HCT116 (cell line): ENCODE results near the gene EIF3I. TPM values are rescaled to one million over a fixed set of nuclear protein-coding genes. Genes with fewer than 3 reads are reported as not detected.
A peak's percentile ranks its signal among the peaks of the same experiment; 100 is the strongest.

Source experiments
- ATAC-seq: fragments of 200-7000 bp; cut with Tn5 transposase; 2 replicates; pipeline ENCODE4 v1.9.1; 2020; ENCODE audit warnings: mild to moderate bottlenecking, moderate library complexity
- BruUV-seq: library from RNA; stranded (reverse); fragments of 400-500 nt; replicated peaks from 2 replicates; lab custom pipeline; 2021; lab: Mats Ljungman, UMichigan
- CTCF ChIA-PET: fragments of 300-600 bp; sonication (Branson Sonifier 250); formaldehyde crosslinking; loops from one replicate; lab custom pipeline; 2021; ENCODE audit warnings: antibody characterized with exemption; lab: Charles Lee
- POLR2A ChIA-PET: fragments of 300-600, 350-600 bp; sonication (Branson Sonifier 250); formaldehyde crosslinking; loops from one replicate; lab custom pipeline; 2021; ENCODE audit warnings: antibody characterized with exemption; lab: Charles Lee
- RAD21 ChIA-PET, 2 experiments: fragments of 300-600 bp; sonication (Branson Sonifier 250); formaldehyde crosslinking; loops; one replicate each; lab custom pipeline; 2023; ENCODE audit warnings: low total read pairs in 2 of 2; ENCODE audit not compliant: uncharacterized antibody in 2 of 2, unreplicated experiment in 2 of 2, low non-redundant PET in 1 of 2; lab: Charles Lee
- DNase-seq: peaks from one replicate; pipeline ENCODE4 v3.0.0-alpha.2; 2010; ENCODE audit warnings: low read depth, low spot score
- H2AFZ ChIP-seq: fragments of 200-600 bp; shearing (Covaris generic), sonication (generic); 2 replicates; pipeline ENCODE4 v1.6.1; 2017; ENCODE audit warnings: low read depth, mixed run types, mixed read lengths, antibody characterized with exemption, low read length; ENCODE audit not compliant: poor library complexity, severe bottlenecking
- H3K27ac ChIP-seq: 2 replicates; pipeline ENCODE4 v1.5.1; 2012; ENCODE audit warnings: low read depth, low read length
- H3K27me3 ChIP-seq: fragments of 200-600 bp; sonication (generic); 2 replicates; pipeline ENCODE4 v1.6.1; 2016; ENCODE audit warnings: mixed run types, low read length, mixed read lengths; ENCODE audit not compliant: insufficient read depth
- H3K36me3 ChIP-seq, 2 experiments: fragments of 200-500 bp in 1 of 2; fragments of 200-600 bp in 1 of 2; sonication (Bioruptor generic) in 1 of 2; sonication (generic) in 1 of 2; 2 replicates each; pipeline versions ENCODE4 v1.5.1 to v1.6.1; 2014 to 2016; ENCODE audit warnings: low read length in 2 of 2, inconsistent platforms in 1 of 2, mixed read lengths in 1 of 2, mixed run types in 1 of 2; ENCODE audit not compliant: insufficient read depth in 2 of 2, control insufficient read depth in 1 of 2
- H3K4me1 ChIP-seq, 2 experiments: fragments of 200-600 bp in 1 of 2; sonication (generic) in 1 of 2; 2 replicates each; pipeline versions ENCODE4 v1.5.1 to v1.6.1; 2012 to 2017; ENCODE audit warnings: low read length in 2 of 2, inconsistent platforms in 1 of 2, mild to moderate bottlenecking in 1 of 2, mixed read lengths in 1 of 2, mixed run types in 1 of 2, moderate library complexity in 1 of 2; ENCODE audit not compliant: insufficient read depth in 2 of 2, control insufficient read depth in 1 of 2
- H3K4me2 ChIP-seq: fragments of 200-600 bp; sonication (generic); 2 replicates; pipeline ENCODE4 v1.6.1; 2017; ENCODE audit warnings: mixed run types, low read length, mixed read lengths
- H3K4me3 ChIP-seq, 2 experiments: fragments of 200-600 bp in 1 of 2; sonication (generic) in 1 of 2; replicated peaks in 1 of 2; 2 replicates each; pipeline ENCODE4 v1.5.1; 2011 to 2016; ENCODE audit warnings: low read length in 2 of 2, control low read depth in 1 of 2, low read depth in 1 of 2, mild to moderate bottlenecking in 1 of 2, mixed read lengths in 1 of 2, mixed run types in 1 of 2
- H3K79me2 ChIP-seq: fragments of 200-600 bp; sonication (generic); 2 replicates; pipeline ENCODE4 v1.6.1; 2017; ENCODE audit warnings: mild to moderate bottlenecking, mixed run types, low read length, moderate library complexity, mixed read lengths; ENCODE audit not compliant: insufficient read depth
- H3K9ac ChIP-seq: fragments of 200-600 bp; sonication (generic); 2 replicates; pipeline ENCODE4 v1.6.1; 2016; ENCODE audit warnings: low read length, mixed read lengths
- H3K9me2 ChIP-seq: fragments of 200-600 bp; sonication (generic), shearing (Covaris generic); 2 replicates; pipeline ENCODE4 v1.6.1; 2017; ENCODE audit warnings: mixed run types, mild to moderate bottlenecking, moderate library complexity; ENCODE audit not compliant: insufficient read depth
- H3K9me3 ChIP-seq, 2 experiments: fragments of 200-500 bp in 1 of 2; fragments of 200-600 bp in 1 of 2; sonication (Bioruptor generic) in 1 of 2; sonication (generic) in 1 of 2; 2 replicates each; pipeline ENCODE4 v1.6.1; 2014 to 2017; ENCODE audit warnings: low read length in 2 of 2, mixed read lengths in 2 of 2, inconsistent platforms in 1 of 2, low read depth in 1 of 2, mild to moderate bottlenecking in 1 of 2, mixed run types in 1 of 2, moderate library complexity in 1 of 2; ENCODE audit not compliant: control insufficient read depth in 1 of 2, insufficient read depth in 1 of 2
- H4K20me1 ChIP-seq: fragments of 200-600 bp; sonication (generic), shearing (Covaris generic); 2 replicates; pipeline ENCODE4 v1.6.1; 2017; ENCODE audit warnings: mixed run types, mild to moderate bottlenecking, moderate library complexity; ENCODE audit not compliant: insufficient read depth
- CBX3 ChIP-seq: IDR thresholded peaks from 2 replicates; pipeline ENCODE4 v1.6.1; 2012; ENCODE audit warnings: low read depth
- CTCF ChIP-seq, 3 experiments: fragments of 200-600 bp in 1 of 3; sonication (generic) in 1 of 3; IDR thresholded peaks in 2 of 3; conservative IDR thresholded peaks in 1 of 3; 2 replicates each; pipeline ENCODE4 v1.5.1; 2012 to 2017; ENCODE audit warnings: low read depth in 2 of 3, low read length in 2 of 3, antibody characterized with exemption in 1 of 3, borderline replicate concordance in 1 of 3, control low read depth in 1 of 3, mild to moderate bottlenecking in 1 of 3, mixed read lengths in 1 of 3, mixed run types in 1 of 3, moderate library complexity in 1 of 3; ENCODE audit not compliant: insufficient read depth in 1 of 3
- ELF1 ChIP-seq: IDR thresholded peaks from 2 replicates; pipeline ENCODE4 v1.6.1; 2012; ENCODE audit warnings: low read depth, borderline replicate concordance
- EZH2 ChIP-seq: fragments of 200-600 bp; sonication (generic); IDR thresholded peaks from 2 replicates; pipeline ENCODE4 v1.6.1; 2017; ENCODE audit warnings: antibody characterized with exemption, mixed run types
- FOSL1 ChIP-seq: IDR thresholded peaks from 2 replicates; pipeline ENCODE4 v1.6.1; 2012; ENCODE audit warnings: low read depth
- RAD21 ChIP-seq: IDR thresholded peaks from 2 replicates; pipeline ENCODE4 v1.6.1; 2012; ENCODE audit warnings: low read depth, mild to moderate bottlenecking
- YY1 ChIP-seq: IDR thresholded peaks from 2 replicates; pipeline ENCODE4 v1.6.1; 2011; ENCODE audit warnings: low read length, low read depth, moderate library complexity, mild to moderate bottlenecking; ENCODE audit not compliant: insufficient replicate concordance; ENCODE audit errors: extremely low read depth
- ZFX ChIP-seq: fragments of 450-650 bp; IDR thresholded peaks from 2 replicates; pipeline ENCODE4 v1.6.1; 2017
- ZNF274 ChIP-seq: fragments of 200-500 bp; sonication (Bioruptor generic); IDR thresholded peaks from 2 replicates; pipeline ENCODE4 v1.6.1; 2014; ENCODE audit warnings: mild to moderate bottlenecking, low read depth, low read length, inconsistent platforms
- intact Hi-C: fragments of 100-400 bp; cut with micrococcal nuclease; formaldehyde crosslinking; loops from 2 replicates; pipeline ENCODE4 v1.10.0; 2022
- total RNA-seq: library from RNA; stranded (reverse); gene quantifications from one replicate; pipeline ENCODE4 v1.2.1, GENCODE V29; 2021; ENCODE audit not compliant: unreplicated experiment
- TF ChIP-seq, protein P1 (sequence below): IDR thresholded peaks from 2 replicates; pipeline ENCODE4 v1.6.1; 2012
- TF ChIP-seq, protein P2 (sequence below): IDR thresholded peaks from 2 replicates; pipeline ENCODE4 v1.6.1; 2012; ENCODE audit warnings: low read depth

EIF3I gene
- total RNA-seq, 1 experiment from 2014 or later: 323 TPM

DNA sequence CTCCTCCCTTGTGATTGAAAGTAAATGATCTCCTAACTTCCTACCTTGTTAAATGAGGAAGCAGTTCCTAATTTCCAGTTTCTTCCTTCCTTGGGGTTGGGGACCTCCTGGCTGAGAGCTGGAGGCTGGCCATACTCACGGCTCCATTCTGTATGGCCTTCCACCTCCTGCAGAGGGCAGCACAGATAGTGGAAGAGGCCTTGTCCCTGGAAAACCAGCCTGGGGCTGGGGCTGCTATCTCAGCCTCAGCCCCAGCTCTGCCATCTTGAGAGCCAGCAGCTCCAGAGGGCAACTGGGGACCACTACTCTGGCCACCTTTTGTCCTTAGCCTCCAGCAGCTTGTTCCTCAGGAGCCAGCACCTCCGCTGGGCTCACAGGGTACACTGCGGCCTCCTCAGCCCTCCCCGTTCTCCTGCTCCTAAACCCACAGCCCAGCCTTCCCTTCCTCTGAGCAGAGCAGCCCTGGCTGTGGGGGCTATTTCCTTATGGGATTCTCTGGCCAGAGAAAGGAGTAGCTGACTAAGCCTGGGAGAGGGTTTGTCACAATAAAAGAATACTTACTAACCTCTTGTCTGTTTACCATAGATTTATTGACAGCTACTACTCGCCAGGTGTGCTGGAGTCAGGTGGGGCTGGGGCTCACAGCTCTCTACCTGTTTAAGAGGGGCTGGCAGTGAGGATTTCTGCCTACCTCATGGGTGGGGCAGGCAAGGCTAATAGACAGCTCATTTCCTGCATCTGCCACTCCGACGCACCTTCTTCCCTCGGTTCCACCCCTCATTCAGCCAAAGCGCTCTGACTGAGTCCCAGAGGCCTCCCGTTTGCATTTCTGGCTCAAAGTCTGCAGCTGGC, 6.4 kb upstream of the EIF3I start:
- Histone ChIP-seq H3K27ac (no peak overlapping the region), H3K79me2 (no peaks in the 10 kb centered on the region), H3K4me1 (peaks cover 3 to 16% of the 10 kb centered on the region in 2 experiments; a peak in 3 of 4 replicates), H3K4me3 (no peak overlapping the region), H3K9me2 (no peaks in the 10 kb centered on the region), H3K36me3 (peaks cover 2 to 4% of the 10 kb centered on the region in 2 experiments; a peak in 1 of 4 replicates), H3K4me2 (no peak overlapping the region), H3K9ac (no peak overlapping the region), H4K20me1 (no peaks in the 10 kb centered on the region), H3K9me3 (no peaks in the 10 kb centered on the region), H3K27me3 (no peaks in the 10 kb centered on the region), H2AFZ (no peak overlapping the region)
- ChIA-PET POLR2A (interaction anchor here (1.7 kb wide), 1 partner anchor 120 kb away, joined by 5 read pairs; the partner anchor contains the start of gene MARCKSL1), CTCF (interaction anchor here (0.7 to 1.6 kb wide), 12 partner anchors 9 to 178 kb away, joined by 3 to 12 read pairs (median 4); partner anchors contain the start of genes BSDC1, CCDC28B and IQCC), RAD21 (interaction anchor here (0.6 to 1.4 kb wide), 6 partner anchors 23 to 178 kb away, joined by 3 to 4 read pairs (median 4); partner anchors contain the start of genes BSDC1 (in 1 of the 2) and MARCKSL1 (in 1 of the 2))
- DNase-seq: peak; percentile 32
- BruUV-seq: no TSS peak
- peak; percentile 94 for ATAC-seq
- intact Hi-C loops: loop anchor here (1.0 to 5.0 kb wide), 3 partner anchors 76 to 199 kb away; partner anchors contain the start of gene HDAC1
- TF ChIP-seq, protein P1, sequence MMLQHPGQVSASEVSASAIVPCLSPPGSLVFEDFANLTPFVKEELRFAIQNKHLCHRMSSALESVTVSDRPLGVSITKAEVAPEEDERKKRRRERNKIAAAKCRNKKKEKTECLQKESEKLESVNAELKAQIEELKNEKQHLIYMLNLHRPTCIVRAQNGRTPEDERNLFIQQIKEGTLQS: no peak
- TF ChIP-seq CTCF (IDR thresholded peaks at IDR 0.05 in 2 of 3, conservative IDR thresholded peaks at IDR 0.05 in 1 of 3; ENCODE audit: borderline replicate concordance in 1 of 3, insufficient read depth in 1 of 3, low read depth in 2 of 3, low read length in 2 of 3) (peak; percentile 76 to 92 (median 90); a peak in 5 of 6 replicates), ZFX (no peak), CBX3 (no peak), ZNF274 (no peak), RAD21 (peak; percentile 86), ELF1 (no peak), FOSL1 (no peak), EZH2 (no peak), YY1 (peak; percentile 14)
- TF ChIP-seq, protein P2, sequence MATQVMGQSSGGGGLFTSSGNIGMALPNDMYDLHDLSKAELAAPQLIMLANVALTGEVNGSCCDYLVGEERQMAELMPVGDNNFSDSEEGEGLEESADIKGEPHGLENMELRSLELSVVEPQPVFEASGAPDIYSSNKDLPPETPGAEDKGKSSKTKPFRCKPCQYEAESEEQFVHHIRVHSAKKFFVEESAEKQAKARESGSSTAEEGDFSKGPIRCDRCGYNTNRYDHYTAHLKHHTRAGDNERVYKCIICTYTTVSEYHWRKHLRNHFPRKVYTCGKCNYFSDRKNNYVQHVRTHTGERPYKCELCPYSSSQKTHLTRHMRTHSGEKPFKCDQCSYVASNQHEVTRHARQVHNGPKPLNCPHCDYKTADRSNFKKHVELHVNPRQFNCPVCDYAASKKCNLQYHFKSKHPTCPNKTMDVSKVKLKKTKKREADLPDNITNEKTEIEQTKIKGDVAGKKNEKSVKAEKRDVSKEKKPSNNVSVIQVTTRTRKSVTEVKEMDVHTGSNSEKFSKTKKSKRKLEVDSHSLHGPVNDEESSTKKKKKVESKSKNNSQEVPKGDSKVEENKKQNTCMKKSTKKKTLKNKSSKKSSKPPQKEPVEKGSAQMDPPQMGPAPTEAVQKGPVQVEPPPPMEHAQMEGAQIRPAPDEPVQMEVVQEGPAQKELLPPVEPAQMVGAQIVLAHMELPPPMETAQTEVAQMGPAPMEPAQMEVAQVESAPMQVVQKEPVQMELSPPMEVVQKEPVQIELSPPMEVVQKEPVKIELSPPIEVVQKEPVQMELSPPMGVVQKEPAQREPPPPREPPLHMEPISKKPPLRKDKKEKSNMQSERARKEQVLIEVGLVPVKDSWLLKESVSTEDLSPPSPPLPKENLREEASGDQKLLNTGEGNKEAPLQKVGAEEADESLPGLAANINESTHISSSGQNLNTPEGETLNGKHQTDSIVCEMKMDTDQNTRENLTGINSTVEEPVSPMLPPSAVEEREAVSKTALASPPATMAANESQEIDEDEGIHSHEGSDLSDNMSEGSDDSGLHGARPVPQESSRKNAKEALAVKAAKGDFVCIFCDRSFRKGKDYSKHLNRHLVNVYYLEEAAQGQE: no peak
